Activated naive CD8-positive, alpha-beta T cell treated with anti-CD3 and anti-CD28 coated beads, Interleukin-2, amount 50 U/mL, for 24 hours (primary cell): ENCODE results near the gene KRTAP5-6.

ENCODE experiments used
- ATAC-seq: fragments of 150-1000 bp; cut with Tn5 transposase; one replicate; pipeline ENCODE4 v1.10.0; 2021
- DNase-seq: peaks from one replicate; pipeline ENCODE4 v3.0.0; 2021
- H3K27ac Mint-ChIP-seq: one replicate; pipeline ENCODE4 v1.8.0; 2021; ENCODE audit warnings: mild to moderate bottlenecking, mixed read lengths
- H3K27me3 Mint-ChIP-seq: one replicate; pipeline ENCODE4 v1.8.0; 2021; ENCODE audit warnings: mixed read lengths
- H3K36me3 Mint-ChIP-seq: one replicate; pipeline ENCODE4 v1.8.0; 2021; ENCODE audit warnings: low read depth, mixed read lengths
- H3K4me1 Mint-ChIP-seq: one replicate; pipeline ENCODE4 v1.8.0; 2021; ENCODE audit warnings: mixed read lengths
- H3K4me3 Mint-ChIP-seq: one replicate; pipeline ENCODE4 v1.8.0; 2021; ENCODE audit warnings: mild to moderate bottlenecking, moderate library complexity, mixed read lengths
- H3K9me3 Mint-ChIP-seq: one replicate; pipeline ENCODE4 v1.8.0; 2021; ENCODE audit warnings: mixed read lengths

The KRTAP5-6 gene, protein sequence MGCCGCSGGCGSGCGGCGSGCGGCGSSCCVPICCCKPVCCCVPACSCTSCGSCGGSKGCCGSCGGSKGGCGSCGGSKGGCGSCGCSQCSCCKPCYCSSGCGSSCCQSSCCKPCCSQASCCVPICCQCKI

DNA sequence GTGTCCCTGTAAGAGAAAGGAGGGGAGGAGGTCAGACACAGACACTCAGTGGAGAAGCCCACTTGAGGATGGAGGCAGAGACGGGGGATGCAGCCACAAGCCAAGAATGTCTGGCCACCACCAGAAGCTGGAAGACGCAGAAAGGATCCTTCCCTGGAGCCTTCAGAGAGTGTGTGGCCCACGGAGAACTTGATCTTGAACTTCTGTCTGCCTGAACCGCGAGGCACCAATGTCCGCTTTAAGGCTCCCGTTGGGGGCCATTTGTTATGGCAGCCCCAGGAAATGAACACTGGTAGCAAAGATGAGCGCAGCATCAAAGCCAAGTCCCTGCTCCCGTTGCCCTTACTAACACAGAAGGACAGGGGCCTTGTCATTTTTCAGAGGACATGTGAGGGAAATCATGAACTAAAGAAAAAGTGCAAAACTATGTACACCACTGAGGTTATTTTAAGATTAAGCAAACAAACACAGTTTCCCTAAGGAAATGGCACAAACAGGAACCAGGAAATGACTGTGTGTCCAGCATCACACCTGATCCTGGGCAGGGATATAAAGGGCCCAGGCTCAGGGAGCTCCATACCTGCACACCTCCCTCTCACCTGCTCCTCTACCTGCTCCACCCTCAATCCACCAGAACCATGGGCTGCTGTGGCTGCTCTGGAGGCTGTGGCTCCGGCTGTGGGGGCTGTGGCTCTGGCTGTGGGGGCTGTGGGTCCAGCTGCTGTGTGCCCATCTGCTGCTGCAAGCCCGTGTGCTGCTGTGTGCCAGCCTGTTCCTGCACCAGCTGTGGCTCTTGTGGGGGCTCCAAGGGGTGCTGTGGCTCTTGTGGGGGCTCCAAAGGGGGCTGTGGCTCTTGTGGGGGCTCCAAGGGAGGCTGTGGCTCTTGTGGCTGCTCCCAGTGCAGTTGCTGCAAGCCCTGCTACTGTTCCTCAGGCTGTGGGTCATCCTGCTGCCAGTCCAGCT, at the start of gene KRTAP5-6:
KRTAP5-6 (plus strand) TSS at position 588 of the 963 bp plus-strand sequence; CDS start at position 639, 51 bp downstream.
- Mint-ChIP-seq H3K9me3 (peaks cover 10% of the 10 kb centered on the region), H3K27me3 (peaks cover 12% of the 10 kb centered on the region), H3K4me1 (peaks cover 31% of the 10 kb centered on the region), H3K36me3 (peaks cover 3% of the 10 kb centered on the region), H3K27ac (no peak within 1 kb of the TSS), H3K4me3 (no peak within 1 kb of the TSS)
- DNase-seq (no peak), ATAC-seq (no peak)

- ATAC-seq (no peak), DNase-seq (no peak)
- Mint-ChIP-seq H3K27me3 (peaks cover 8% of the 10 kb centered on the region), H3K4me3 (no peak overlapping the region), H3K36me3 (no peaks in the 10 kb centered on the region), H3K4me1 (peaks cover 2% of the 10 kb centered on the region), H3K27ac (no peak overlapping the region), H3K9me3 (no peaks in the 10 kb centered on the region)
These were observed 48.9 kb upstream of the KRTAP5-6 start for GRCh38 chr11:1647901-1648652.

- no peak overlapping the region for H3K27ac Mint-ChIP-seq
- no peaks in the 10 kb centered on the region for H3K36me3 Mint-ChIP-seq
- H3K27me3 Mint-ChIP-seq: peaks cover 10% of the 10 kb centered on the region
- no peak overlapping the region for H3K4me3 Mint-ChIP-seq
- DNase-seq (no peak), ATAC-seq (no peak)
- no peaks in the 10 kb centered on the region for H3K9me3 Mint-ChIP-seq
- H3K4me1 Mint-ChIP-seq: peaks cover 2% of the 10 kb centered on the region
These were observed 48.2 kb upstream of the KRTAP5-6 start for GRCh38 chr11:1648653-1649420.

GRCh38 chr11:1650034-1650917, 46.7 kb upstream of the KRTAP5-6 start:
- no peak for DNase-seq
- H3K4me3 Mint-ChIP-seq: no peak overlapping the region
- H3K9me3 Mint-ChIP-seq: no peaks in the 10 kb centered on the region
- H3K27ac Mint-ChIP-seq: no peak overlapping the region
- peaks cover 16% of the 10 kb centered on the region for H3K27me3 Mint-ChIP-seq
- ATAC-seq: no peak
- peaks cover 2% of the 10 kb centered on the region for H3K4me1 Mint-ChIP-seq
- H3K36me3 Mint-ChIP-seq: no peaks in the 10 kb centered on the region

DNA sequence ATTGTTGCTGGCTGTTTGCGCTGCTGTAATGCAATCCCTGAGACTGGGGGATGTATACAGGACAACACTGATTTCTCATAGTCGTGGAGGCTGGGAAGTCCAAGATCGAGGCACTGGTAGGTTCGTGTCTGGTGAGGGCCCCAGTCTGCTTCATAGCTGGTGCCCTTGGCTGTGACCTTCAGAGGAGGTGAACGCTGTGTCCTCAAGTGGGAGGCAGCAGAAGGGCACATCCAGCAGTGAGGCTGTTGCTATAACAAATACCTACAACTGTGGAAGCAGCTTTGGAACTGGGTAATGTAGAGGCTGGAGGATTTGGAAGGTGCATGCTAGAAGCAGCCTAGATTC, 46.1 kb upstream of the KRTAP5-6 start:
- Mint-ChIP-seq H3K36me3 (no peaks in the 10 kb centered on the region), H3K27me3 (peaks cover 16% of the 10 kb centered on the region), H3K9me3 (no peaks in the 10 kb centered on the region), H3K27ac (no peak overlapping the region), H3K4me3 (no peak overlapping the region), H3K4me1 (peaks cover 2% of the 10 kb centered on the region)
- no peak for ATAC-seq
- DNase-seq: no peak

DNA sequence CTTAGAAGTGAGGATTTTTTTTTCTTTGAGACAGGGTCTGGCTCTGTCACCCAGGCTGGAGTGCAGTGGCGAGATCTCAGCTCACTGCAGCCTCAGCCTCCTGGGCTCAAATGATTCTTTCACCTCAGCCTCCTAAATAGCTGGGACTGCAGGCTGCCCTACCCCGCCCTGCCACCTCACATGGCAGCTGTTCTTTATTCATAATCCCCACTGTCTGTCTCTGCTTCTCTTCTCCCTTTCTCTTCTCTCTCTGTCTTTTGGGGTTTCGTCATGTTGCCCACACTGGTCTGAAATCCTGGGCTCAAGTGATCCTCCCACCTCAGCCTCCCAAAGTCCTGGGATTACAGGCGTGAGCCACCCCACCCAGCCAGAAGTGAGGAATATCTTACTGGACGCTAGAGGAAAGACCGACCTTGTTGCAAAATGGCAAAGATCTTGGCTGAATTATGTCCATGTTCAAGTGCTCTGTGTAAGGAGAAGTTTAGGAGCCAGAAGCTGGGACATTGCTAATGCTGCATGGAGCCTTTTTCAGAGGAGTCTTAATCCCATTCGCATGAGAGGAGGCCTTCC, 45.5 kb upstream of the KRTAP5-6 start:
- ATAC-seq (no peak), DNase-seq (no peak)
- H3K27me3 Mint-ChIP-seq: peaks cover 18% of the 10 kb centered on the region
- H3K27ac Mint-ChIP-seq: no peak overlapping the region
- H3K9me3 Mint-ChIP-seq: no peaks in the 10 kb centered on the region
- no peaks in the 10 kb centered on the region for H3K36me3 Mint-ChIP-seq
- no peak overlapping the region for H3K4me3 Mint-ChIP-seq
- peaks cover 2% of the 10 kb centered on the region for H3K4me1 Mint-ChIP-seq

GRCh38 chr11:1652026-1652425, 45.0 kb upstream of the KRTAP5-6 start:
- H3K36me3 Mint-ChIP-seq: no peaks in the 10 kb centered on the region
- H3K27me3 Mint-ChIP-seq: peaks cover 20% of the 10 kb centered on the region
- H3K27ac Mint-ChIP-seq: no peak overlapping the region
- no peak overlapping the region for H3K4me3 Mint-ChIP-seq
- ATAC-seq (no peak), DNase-seq (no peak)
- no peaks in the 10 kb centered on the region for H3K9me3 Mint-ChIP-seq
- H3K4me1 Mint-ChIP-seq: peaks cover 2% of the 10 kb centered on the region

- H3K4me1 Mint-ChIP-seq: peaks cover 2% of the 10 kb centered on the region
These were observed 44.6 kb upstream of the KRTAP5-6 start for GRCh38 chr11:1652442-1652770.

GRCh38 chr11:1652771-1653540, 44.0 kb upstream of the KRTAP5-6 start:
- peaks cover 23% of the 10 kb centered on the region for H3K27me3 Mint-ChIP-seq
- no peaks in the 10 kb centered on the region for H3K36me3 Mint-ChIP-seq
- peaks cover 2% of the 10 kb centered on the region for H3K4me1 Mint-ChIP-seq
- H3K9me3 Mint-ChIP-seq: no peaks in the 10 kb centered on the region
- no peak overlapping the region for H3K4me3 Mint-ChIP-seq
- DNase-seq (peak; percentile 79), ATAC-seq (peak; percentile 76)
- H3K27ac Mint-ChIP-seq: no peak overlapping the region

More at GRCh38 chr11:1652442-1652770, 44.6 kb upstream of the KRTAP5-6 start:
- Mint-ChIP-seq H3K36me3 (no peaks in the 10 kb centered on the region), H3K4me3 (no peak overlapping the region), H3K27me3 (peaks cover 20% of the 10 kb centered on the region), H3K27ac (no peak overlapping the region), H3K9me3 (no peaks in the 10 kb centered on the region)
- DNase-seq (no peak), ATAC-seq (no peak)

DNA sequence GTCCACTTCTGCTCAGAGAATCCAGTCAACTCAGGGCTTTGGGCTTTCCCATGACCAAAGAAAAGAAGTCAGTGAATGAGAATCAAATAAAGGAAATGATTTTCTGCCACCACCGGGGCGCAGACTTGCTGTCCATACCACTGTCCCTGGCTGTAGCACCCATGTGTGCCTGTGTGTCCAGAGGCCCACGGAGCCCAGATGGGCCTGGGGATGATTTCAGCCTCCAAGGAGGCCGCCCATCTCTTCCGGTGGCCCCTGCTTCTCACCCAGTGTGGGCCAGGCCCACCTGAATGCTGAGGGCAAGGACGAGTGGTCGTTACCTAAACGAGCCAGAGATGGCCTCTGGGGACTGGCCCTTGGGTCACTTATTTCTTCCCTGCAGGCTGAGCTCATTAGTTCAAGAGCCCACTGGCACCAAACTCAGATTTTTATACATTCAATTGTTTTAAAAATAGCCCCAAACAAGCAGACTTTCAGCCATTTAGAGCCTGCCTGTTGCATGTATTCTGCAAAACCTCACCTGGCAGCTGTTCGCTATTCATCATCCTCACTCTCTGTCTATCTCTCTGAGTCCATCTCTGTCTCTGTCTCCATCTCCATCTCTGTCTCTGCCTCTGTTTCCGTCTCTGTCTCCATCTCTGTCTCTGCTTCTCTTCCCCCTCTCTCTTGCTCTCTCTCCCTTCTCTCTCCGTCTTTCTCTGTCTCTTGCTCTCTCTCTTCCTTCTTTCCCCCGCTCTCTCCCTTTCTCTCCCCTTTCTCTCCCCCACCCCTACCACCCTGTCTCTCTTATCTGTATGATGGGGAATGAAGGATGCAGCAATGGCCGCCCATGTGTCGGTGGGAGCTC, 43.2 kb upstream of the KRTAP5-6 start:
- Mint-ChIP-seq H3K36me3 (no peaks in the 10 kb centered on the region), H3K4me3 (no peak overlapping the region), H3K27ac (no peak overlapping the region), H3K27me3 (peaks cover 23% of the 10 kb centered on the region), H3K4me1 (peaks cover 2% of the 10 kb centered on the region), H3K9me3 (no peaks in the 10 kb centered on the region)
- ATAC-seq (no peak), DNase-seq (no peak)

GRCh38 chr11:1654388-1655167, 42.4 kb upstream of the KRTAP5-6 start:
- no peak overlapping the region for H3K27ac Mint-ChIP-seq
- no peak overlapping the region for H3K4me3 Mint-ChIP-seq
- peaks cover 3% of the 10 kb centered on the region for H3K4me1 Mint-ChIP-seq
- H3K9me3 Mint-ChIP-seq: no peaks in the 10 kb centered on the region
- H3K36me3 Mint-ChIP-seq: no peaks in the 10 kb centered on the region
- peaks cover 26% of the 10 kb centered on the region for H3K27me3 Mint-ChIP-seq
- ATAC-seq: no peak
- no peak for DNase-seq
